Kidney (tissue), 14 donors: ENCODE measurements around the gene PRICKLE2. TPM values are rescaled to one million over a fixed set of nuclear protein-coding genes. Genes with fewer than 3 reads are reported as not detected.
A peak's percentile ranks its signal among the peaks of the same experiment; 100 is the strongest.

Experiments
- DNase-seq, 5 donors: peaks; one replicate each; pipeline ENCODE4 v3.0.0-alpha.2; 2013 to 2020
- FAIRE-seq: peaks from 2 replicates; lab custom pipeline; 2012; peaks lifted over from hg19 to GRCh38; lab: Jason Lieb, UNC
- H3K27ac ChIP-seq, 2 donors: one replicate each; pipeline ENCODE4 v1.7.0; 2013; ENCODE audit warnings: low read depth in 2 of 2, low read length in 2 of 2, inconsistent platforms in 1 of 2
- H3K27me3 ChIP-seq: one replicate; pipeline ENCODE4 v1.7.1; 2013; ENCODE audit warnings: low read length, inconsistent platforms; ENCODE audit not compliant: control insufficient read depth, insufficient read depth
- H3K36me3 ChIP-seq, 3 donors: one replicate each; pipeline versions ENCODE4 v1.7.0 to v1.7.1; 2013; ENCODE audit warnings: low read length in 3 of 3, control low read depth in 1 of 3, inconsistent platforms in 1 of 3; ENCODE audit not compliant: insufficient read depth in 3 of 3, control insufficient read depth in 2 of 3
- H3K4me1 ChIP-seq, 3 donors: one replicate each; pipeline versions ENCODE4 v1.7.0 to v1.7.1; 2013; ENCODE audit warnings: low read length in 3 of 3, inconsistent platforms in 1 of 3, low read depth in 1 of 3; ENCODE audit not compliant: control insufficient read depth in 2 of 3, insufficient read depth in 2 of 3
- H3K4me3 ChIP-seq, 3 donors: one replicate each; pipeline versions ENCODE4 v1.7.0 to v1.8.1; 2013; ENCODE audit warnings: low read length in 3 of 3, control low read depth in 1 of 3, inconsistent platforms in 1 of 3
- H3K9ac ChIP-seq, 3 donors: one replicate each; pipeline versions ENCODE4 v1.7.0 to v1.7.1; 2013; ENCODE audit warnings: low read length in 3 of 3, control low read depth in 1 of 3, inconsistent platforms in 1 of 3
- H3K9me3 ChIP-seq, 3 donors: one replicate each; pipeline versions ENCODE4 v1.7.0 to v1.7.1; 2013; ENCODE audit warnings: low read length in 3 of 3, control low read depth in 1 of 3, inconsistent platforms in 1 of 3; ENCODE audit not compliant: control insufficient read depth in 2 of 3, insufficient read depth in 1 of 3
- intact Hi-C: fragments of 100-400 bp; cut with DNase I; formaldehyde crosslinking; loops from one replicate; pipeline ENCODE4 v1.11.1; 2022
- polyA plus RNA-seq: library from polyadenylated mRNA; stranded (reverse); fragments of 350-450 nt; fragmentation: Illumina TruSeq; extraction: RNeasy Lipid Tissue Mini Kit (QIAGEN cat#74804); gene quantifications from one replicate; pipeline ENCODE4 v1.2.3, GENCODE V29; 2014; ENCODE audit warnings: low read depth, low replicate concordance; ENCODE audit not compliant: insufficient read depth
- total RNA-seq: library from RNA; stranded (reverse); fragmentation: NEBNext Ultra II Directional; extraction: Animal tissue kit (Norgen Biotek cat#: 25700); gene quantifications from one replicate; pipeline ENCODE4 v1.2.1, GENCODE V29; 2021
- TF ChIP-seq, protein P1 (sequence below): IDR thresholded peaks from 3 replicates; pipeline ENCODE4 v1.5.1; 2012; ENCODE audit warnings: mild to moderate bottlenecking, moderate library complexity, borderline replicate concordance; ENCODE audit not compliant: insufficient read depth; ENCODE audit errors: extremely low read depth
- donor health status: control.
- donor health status: control.
- donor health status: control.
- donor health status: control.
- donor health status: control.
- donor health status: DM: yes; HTN: yes; CAD: no.
- donor health status: Normal renal cell carcinoma (clear cell type).

PRICKLE2 gene
- total and polyA plus RNA-seq, 2 donors from 2014 or later: 3.5 to 22.9 TPM

DNA sequence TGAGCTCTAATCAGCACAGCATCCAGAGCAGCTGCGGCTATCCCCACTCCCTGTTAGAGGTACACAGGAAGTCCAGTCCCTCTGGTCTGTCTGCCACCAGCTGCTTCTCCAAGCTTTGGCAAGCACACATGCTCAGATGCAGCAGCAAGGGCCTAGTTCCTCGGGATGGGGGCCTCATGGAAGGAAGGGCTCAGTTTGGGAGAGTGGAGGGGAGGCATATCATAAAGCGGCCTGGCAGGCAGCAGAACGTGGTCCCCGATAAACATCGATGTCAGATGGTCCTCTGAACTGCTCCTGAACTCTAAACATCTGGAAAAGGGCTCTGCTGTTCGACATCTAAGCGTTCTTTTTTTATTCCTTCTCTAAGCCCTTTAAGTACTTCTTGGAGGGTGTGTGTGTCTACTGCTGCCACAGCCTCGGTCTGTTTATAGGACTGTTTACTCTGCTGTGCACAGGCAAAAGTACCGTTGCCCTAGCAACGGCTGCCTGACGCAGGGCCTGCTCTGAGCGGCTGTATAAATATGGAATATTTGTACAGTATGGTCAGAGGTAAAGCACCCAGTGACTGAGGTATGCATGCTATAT lies 74.6 kb downstream of the PRICKLE2 start:
- intact Hi-C loops: no loop called here
- FAIRE-seq: no peak
- TF ChIP-seq, protein P1, sequence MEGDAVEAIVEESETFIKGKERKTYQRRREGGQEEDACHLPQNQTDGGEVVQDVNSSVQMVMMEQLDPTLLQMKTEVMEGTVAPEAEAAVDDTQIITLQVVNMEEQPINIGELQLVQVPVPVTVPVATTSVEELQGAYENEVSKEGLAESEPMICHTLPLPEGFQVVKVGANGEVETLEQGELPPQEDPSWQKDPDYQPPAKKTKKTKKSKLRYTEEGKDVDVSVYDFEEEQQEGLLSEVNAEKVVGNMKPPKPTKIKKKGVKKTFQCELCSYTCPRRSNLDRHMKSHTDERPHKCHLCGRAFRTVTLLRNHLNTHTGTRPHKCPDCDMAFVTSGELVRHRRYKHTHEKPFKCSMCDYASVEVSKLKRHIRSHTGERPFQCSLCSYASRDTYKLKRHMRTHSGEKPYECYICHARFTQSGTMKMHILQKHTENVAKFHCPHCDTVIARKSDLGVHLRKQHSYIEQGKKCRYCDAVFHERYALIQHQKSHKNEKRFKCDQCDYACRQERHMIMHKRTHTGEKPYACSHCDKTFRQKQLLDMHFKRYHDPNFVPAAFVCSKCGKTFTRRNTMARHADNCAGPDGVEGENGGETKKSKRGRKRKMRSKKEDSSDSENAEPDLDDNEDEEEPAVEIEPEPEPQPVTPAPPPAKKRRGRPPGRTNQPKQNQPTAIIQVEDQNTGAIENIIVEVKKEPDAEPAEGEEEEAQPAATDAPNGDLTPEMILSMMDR: no peak

DNA sequence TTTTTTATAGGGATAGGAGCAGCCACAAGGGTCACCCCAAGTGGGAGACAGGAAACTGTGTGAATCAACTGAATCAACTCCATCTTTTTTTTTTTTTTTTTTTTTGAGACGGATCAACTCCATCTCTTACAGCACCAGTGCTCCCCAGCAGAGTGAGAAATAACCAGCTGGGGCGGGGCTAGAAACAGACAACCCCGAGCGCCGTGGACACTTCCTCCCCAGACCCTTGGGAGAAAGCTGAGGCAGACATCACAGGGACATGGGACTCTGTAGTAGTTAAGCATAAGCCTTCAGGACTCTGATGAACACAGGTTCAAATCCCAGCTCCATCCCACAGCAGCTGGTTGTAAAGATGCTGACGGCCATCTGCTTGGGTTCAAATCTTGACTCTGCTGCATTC lies 75.4 kb downstream of the PRICKLE2 start:
- peaks cover 2 to 50% (median 6%) of the 10 kb centered on the region in 3 donors for H3K36me3 ChIP-seq
- no peak overlapping the region for H3K27ac ChIP-seq
- H3K27me3 ChIP-seq: no peaks in the 10 kb centered on the region
- peaks cover 5 to 14% (median 11%) of the 10 kb centered on the region in 3 donors for H3K4me1 ChIP-seq
- H3K9me3 ChIP-seq: no peaks in the 10 kb centered on the region
- intact Hi-C loops: no loop called here
- no peak for DNase-seq
- FAIRE-seq: no peak
- TF ChIP-seq, protein P1: no peak
- H3K4me3 ChIP-seq: no peak overlapping the region
- H3K9ac ChIP-seq: no peak overlapping the region

More for the DNA sequence above, 74.6 kb downstream of the PRICKLE2 start:
- peak overlapping the region in 1 of 3 donors; percentile 23 for H3K9ac ChIP-seq
- H3K9me3 ChIP-seq: no peaks in the 10 kb centered on the region
- DNase-seq: peak; percentile 74 to 95 (median 86)
- peaks cover 5 to 14% (median 11%) of the 10 kb centered on the region in 3 donors for H3K4me1 ChIP-seq
- no peaks in the 10 kb centered on the region for H3K27me3 ChIP-seq
- H3K27ac ChIP-seq: peak overlapping the region; percentile 54 to 74
- peaks cover 2 to 50% (median 6%) of the 10 kb centered on the region in 3 donors for H3K36me3 ChIP-seq
- H3K4me3 ChIP-seq: no peak overlapping the region

DNA sequence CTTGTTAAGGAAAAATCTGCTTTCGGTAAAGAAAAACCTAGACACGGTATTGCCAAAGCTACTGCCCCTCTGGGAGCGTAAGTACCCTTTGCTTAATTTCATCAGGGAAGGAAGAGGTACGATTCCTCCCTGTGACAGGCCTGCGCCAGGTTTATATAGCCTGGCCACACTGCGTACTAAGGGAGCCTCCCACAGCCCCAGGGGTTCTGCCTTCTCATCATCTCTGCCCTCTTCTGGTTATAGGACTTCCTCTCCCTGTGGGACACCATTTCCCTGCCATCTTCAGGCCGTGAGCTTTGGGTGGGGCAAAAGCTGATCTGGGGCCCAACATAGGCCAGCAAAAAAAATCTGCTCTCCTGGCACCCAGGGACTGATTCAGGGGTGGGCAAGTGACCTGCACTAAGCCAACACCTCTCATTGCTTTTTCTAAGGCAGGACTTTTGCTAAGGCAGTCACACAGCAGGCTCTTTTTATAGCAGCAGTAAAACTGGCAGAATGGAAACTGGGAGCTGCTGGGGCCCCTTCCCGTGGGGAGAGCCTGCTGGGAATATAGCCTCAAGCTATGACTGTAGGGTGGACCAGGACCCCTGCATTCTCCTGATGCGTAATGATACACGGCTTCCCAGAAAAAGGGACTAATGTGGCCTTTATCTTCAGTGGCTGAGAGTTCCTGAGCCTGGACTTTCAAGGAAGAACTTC lies 76.2 kb downstream of the PRICKLE2 start:
- Histone ChIP-seq H3K9ac (no peak overlapping the region), H3K27ac (no peak overlapping the region), H3K4me3 (no peak overlapping the region), H3K36me3 (peaks cover 2 to 53% (median 6%) of the 10 kb centered on the region in 3 donors), H3K27me3 (no peaks in the 10 kb centered on the region), H3K4me1 (peaks cover 5 to 14% (median 11%) of the 10 kb centered on the region in 3 donors), H3K9me3 (no peaks in the 10 kb centered on the region)
- DNase-seq: no peak
- intact Hi-C loops: no loop called here
- TF ChIP-seq, protein P1: no peak
- no peak for FAIRE-seq
